SK-N-MC (cell line): ENCODE data around the gene PLAAT2.

Experiments used
- EZH2 ChIP-seq: fragments of 200-600 bp; sonication (generic); IDR thresholded peaks from one replicate; pipeline ENCODE4 v1.6.1; 2017; ENCODE audit warnings: antibody characterized with exemption
- POLR2AphosphoS5 ChIP-seq: IDR thresholded peaks from 2 replicates; pipeline ENCODE4 v1.6.1; 2012; ENCODE audit warnings: mild to moderate bottlenecking, low read depth, low read length, borderline replicate concordance

GRCh38 chr11:63557570-63557969 lies 5.6 kb downstream of the PLAAT2 start:
- TF ChIP-seq EZH2: no peak
- no peak for TF ChIP-seq POLR2AphosphoS5
